Measurements from ENCODE around the gene TMEM151B.
"Not testable (repeated sequence)": the region's sequence is repeated elsewhere in the genome, so short reads cannot be mapped to it uniquely, and the experiment has no call there.

Gene TMEM151B

DNA sequence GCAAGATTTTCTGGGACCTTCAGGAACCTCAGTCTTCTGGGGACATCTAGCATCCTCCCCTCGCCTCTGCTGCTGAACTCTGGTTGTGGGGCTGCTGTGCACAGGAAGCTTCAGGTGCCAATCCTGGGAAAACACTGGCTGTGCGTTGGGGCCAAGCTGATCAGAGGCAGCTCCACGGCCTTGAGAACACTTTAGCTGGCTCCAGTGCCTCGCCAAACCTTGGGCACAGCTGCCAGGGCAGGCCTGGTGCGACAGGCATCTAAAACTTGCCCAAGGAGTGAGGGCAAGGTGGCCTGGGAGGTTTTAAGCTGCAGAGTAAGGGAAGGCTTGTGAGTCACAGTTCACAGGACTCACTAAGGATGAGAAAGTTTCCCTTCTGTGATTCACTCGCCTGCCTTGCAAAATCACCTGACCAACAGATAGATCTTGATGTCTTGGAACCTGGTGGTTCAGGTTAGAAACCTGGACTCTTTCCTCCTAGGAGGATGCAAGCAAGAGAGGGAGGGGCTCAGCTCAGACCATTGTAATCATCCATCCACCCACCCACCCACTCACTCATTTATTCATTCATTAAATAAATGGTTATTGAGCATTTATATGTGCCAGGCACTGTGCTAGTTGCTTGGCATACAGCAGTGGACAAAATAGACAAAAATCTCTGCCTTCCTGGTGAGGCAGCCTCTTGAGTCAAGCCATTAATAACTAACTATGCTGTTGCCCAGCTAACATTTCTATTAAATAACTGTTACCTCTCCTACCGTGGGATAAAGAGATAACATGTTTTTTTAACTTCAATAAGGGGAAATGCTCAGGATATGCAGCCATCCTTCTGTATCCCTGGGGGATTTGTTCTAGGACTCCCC is 69.7 kb downstream of the TMEM151B start:
- no peak for DNase-seq

DNA sequence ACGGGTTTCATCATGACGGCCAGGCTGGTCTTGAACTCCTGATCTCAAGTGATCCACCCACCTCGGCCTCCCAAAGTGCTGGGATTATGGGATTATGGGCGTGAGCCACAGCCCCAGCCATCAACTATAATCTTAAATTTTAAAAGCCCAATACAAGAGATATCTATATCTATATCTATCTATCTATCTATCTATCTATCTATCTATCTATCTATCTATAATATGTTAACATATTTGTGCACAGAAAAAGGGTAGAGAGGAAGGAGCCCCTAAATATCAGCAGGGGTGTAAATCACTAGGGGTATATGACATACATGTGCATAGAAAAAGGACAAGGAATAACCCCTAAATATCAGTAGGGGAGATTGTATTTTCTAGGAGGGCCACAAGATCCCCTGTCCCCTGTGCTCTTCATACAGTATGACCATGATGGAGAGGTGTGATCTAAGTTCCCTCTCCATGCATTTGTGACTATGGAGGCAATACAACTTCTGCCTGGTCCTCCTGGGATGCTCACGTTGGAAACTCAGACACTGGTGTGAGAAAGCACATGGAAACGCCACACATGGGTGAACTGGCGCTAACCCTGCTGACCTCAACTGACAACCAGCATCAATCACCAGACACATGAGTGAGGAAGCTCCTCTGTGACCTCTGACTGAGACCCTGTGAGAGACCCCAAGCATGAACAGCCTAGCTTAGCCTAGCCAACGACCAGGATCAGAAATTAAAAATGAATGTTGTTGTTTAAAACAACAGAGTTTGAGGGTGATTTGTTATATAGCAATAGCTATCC is 71.0 kb downstream of the TMEM151B start:
- DNase-seq = no peak

- no peak for DNase-seq
Measured at GRCh38 chr6:44342052-44342451, 71.8 kb downstream of the TMEM151B start.

GRCh38 chr6:44342489-44342888 is 72.2 kb downstream of the TMEM151B start, which contains the start of gene SPATS1:
SPATS1 (plus strand) TSS chr6:44342650; CDS start chr6:44343096, 446 bp downstream.
- DNase-seq = no peak

DNA sequence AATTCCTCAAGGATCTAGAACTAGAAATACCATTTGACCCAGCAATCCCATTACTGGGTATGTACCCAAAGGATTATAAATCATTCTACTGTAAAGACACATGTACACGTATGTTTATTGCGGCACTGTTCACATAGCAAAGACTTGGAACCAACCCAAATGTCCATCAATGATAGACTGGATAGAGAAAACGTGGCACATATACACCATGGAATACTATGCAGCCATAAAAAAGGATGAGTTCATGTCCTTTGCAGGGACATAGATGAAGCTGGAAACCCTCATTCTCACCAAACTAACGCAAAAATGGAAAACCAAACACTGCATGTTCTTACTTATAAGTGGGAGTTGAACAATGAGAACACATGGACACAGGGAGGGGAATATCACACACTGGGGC is 76.6 kb downstream of the TMEM151B start:
- DNase-seq = not testable (repeated sequence)

DNA sequence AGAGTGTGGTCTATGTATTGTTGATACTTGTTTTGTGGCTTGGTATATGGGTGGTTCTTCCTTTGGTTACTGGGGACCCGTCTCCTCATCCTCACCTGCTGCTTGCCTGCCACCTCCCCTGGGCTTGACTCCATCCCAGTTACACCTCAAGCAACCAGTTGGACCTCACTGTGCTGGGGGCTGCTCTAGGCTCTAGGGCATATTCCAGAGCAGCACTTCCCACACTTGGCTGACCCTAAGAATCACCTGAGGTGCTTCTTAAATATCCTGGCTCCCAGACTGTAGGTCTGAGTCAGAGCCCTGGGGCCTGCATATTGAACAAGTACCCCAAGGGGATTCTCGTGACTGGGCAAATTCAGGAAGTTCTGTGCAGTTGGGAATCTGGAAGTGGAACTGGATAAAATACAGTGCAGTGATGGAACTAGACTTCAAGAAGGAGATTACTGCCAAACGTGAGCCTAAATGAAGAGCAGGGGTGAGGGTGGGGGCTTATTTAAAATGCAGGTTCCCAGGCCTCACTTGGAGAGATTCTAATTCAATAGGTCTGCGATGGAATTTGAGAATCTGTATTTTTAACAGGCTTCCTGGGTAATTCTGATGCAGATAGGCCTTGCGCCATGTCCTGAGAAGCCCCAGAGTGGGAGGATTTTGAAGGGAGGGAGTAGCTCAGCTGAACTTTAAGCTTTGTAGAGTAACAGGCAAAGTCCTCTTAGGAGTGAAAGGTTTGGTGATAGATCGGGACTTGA is 79.8 kb downstream of the TMEM151B start:
- DNase-seq = no peak

DNA sequence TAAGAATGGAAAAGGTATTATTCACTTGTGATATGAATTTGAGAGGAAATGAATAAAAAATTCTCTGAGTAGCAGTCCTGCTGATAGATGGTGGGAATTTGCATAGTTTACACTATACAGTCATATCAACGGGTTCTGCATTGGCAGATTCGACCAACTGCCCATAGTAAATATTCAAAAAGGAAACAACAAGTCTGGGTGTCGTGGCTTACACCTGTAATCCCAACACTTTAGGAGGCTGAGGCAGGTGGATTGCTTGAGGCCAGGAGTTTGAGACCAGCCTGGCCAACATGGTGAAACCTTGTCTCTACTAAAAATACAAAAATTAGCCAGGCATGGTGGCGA is 80.4 kb downstream of the TMEM151B start:
- not testable (repeated sequence) for DNase-seq

- DNase-seq = no peak
Measured at GRCh38 chr6:44352259-44352658, 82.0 kb downstream of the TMEM151B start.

- no peak for DNase-seq
Measured at GRCh38 chr6:44353336-44353735, 83.1 kb downstream of the TMEM151B start.

DNA sequence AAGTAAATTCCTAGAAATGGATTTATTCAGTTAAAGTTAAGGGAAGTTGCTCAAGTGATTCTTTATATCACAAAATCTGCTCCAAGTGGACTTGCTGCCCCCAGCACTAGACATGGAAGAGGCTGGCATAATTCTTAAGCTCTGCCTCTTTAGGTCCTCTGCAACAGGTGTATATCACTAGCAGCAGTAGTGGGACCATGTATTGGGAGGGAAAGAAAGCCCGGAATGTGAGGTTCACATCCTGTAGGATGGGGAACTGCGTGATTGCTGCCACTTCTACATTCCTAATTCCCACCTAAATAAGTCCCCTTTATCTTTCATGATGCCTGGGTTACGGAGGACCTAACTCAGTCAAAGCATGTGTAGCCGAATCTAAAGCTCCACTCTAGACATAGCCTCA is 85.4 kb downstream of the TMEM151B start:
- DNase-seq = no peak

GRCh38 chr6:44356487-44356886 is 86.2 kb downstream of the TMEM151B start:
- DNase-seq = no peak
